Measurements from ENCODE around the gene TRIM25. TPM values are rescaled to one million over a fixed set of nuclear protein-coding genes. Genes with fewer than 3 reads are reported as not detected.

TRIM25 gene
- total RNA-seq, 1 experiment from 2014 or later: 135 TPM

MicroRNAs within 50 kb of the gene (microRNA counts, 767-probe panel; counts per million panel counts)
- microRNA hsa-miR-3614-5p: not detected

Other genes with a start within 250 kb of the TRIM25 start
- 0.84 TPM for gene C17orf67, start 80.1 kb downstream of the TRIM25 start, total RNA-seq (2021; ENCODE audit: unreplicated experiment)
- 5.2 TPM for gene DGKE, start 79.9 kb downstream of the TRIM25 start, total RNA-seq (2021; ENCODE audit: unreplicated experiment)
- 31.2 TPM for gene COIL, start 47.0 kb upstream of the TRIM25 start, total RNA-seq (2021; ENCODE audit: unreplicated experiment)
- 28.3 TPM for gene SCPEP1, start 64.1 kb upstream of the TRIM25 start, total RNA-seq (2021; ENCODE audit: unreplicated experiment)
- gene AKAP1, start 171.2 kb upstream of the TRIM25 start, total RNA-seq (2021; ENCODE audit: unreplicated experiment): 51.6 TPM

All from HCT116 (cell line).